DND-41 (cell line): ENCODE results near the gene SPTLC1.

Source experiments
- EZH2 ChIP-seq: IDR thresholded peaks from 3 replicates; pipeline ENCODE4 v1.6.1; 2012; ENCODE audit warnings: borderline replicate concordance, low read depth, mild to moderate bottlenecking, moderate library complexity, low read length, inconsistent platforms; ENCODE audit not compliant: severe bottlenecking
- TF ChIP-seq, protein P1 (sequence below): IDR thresholded peaks from 2 replicates; pipeline ENCODE4 v1.5.1; 2012; ENCODE audit warnings: borderline replicate concordance, low read length, moderate library complexity, mild to moderate bottlenecking; ENCODE audit not compliant: poor library complexity, severe bottlenecking; ENCODE audit errors: extremely low read depth

DNA sequence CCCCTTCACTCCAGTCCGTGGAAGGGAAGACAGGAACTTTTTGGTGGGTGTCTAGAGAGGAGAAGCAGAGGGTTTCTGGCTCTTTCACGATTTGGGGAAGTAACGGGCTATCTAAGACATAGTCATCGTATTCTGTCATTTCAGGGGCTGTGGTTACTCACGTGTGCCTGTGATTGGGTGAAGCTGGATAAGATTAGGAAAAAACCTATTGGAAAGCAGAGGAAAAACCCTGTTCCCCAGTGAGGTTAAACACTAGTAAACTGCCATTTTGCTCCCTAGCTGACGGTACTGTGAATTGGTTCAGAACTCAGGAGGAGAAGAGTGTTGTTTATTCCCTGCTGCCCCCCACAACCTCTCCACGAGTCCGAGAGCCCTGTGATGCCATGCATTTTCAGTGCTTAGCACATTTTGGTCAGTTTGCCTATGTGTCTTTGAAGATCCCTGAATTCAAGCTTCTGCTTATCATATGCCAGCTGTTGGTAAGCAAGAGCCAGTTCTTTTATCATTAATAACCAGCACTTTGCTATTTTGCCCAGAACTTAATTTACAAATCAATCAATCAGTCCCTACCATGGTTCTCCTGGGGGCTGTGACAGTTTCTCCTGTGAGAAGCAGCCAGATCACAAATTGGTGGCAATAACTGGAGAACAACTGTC, 120.1 kb downstream of the SPTLC1 start:
- no peak for TF ChIP-seq EZH2
- TF ChIP-seq, protein P1, sequence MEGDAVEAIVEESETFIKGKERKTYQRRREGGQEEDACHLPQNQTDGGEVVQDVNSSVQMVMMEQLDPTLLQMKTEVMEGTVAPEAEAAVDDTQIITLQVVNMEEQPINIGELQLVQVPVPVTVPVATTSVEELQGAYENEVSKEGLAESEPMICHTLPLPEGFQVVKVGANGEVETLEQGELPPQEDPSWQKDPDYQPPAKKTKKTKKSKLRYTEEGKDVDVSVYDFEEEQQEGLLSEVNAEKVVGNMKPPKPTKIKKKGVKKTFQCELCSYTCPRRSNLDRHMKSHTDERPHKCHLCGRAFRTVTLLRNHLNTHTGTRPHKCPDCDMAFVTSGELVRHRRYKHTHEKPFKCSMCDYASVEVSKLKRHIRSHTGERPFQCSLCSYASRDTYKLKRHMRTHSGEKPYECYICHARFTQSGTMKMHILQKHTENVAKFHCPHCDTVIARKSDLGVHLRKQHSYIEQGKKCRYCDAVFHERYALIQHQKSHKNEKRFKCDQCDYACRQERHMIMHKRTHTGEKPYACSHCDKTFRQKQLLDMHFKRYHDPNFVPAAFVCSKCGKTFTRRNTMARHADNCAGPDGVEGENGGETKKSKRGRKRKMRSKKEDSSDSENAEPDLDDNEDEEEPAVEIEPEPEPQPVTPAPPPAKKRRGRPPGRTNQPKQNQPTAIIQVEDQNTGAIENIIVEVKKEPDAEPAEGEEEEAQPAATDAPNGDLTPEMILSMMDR: no peak
